ENCODE measurements around the gene P2RY12. TPM values are rescaled to one million over a fixed set of nuclear protein-coding genes. Genes with fewer than 3 reads are reported as not detected.

Gene P2RY12
- polyA plus RNA-seq, 3 donors: 0.56 to 1.1 (median 0.70) TPM

Other genes starting within 250 kb of the P2RY12 start
- gene GPR171, start 181.5 kb downstream of the P2RY12 start, polyA plus RNA-seq (ENCODE audit: insufficient read length in 3 of 3): under 1 TPM; 0.22 to 0.50 (median 0.36) TPM
- gene P2RY14, start 106.2 kb downstream of the P2RY12 start, polyA plus RNA-seq (ENCODE audit: insufficient read length in 3 of 3): under 1 TPM; 0.39 to 0.85 (median 0.50) TPM
- not detected for gene GPR87, start 67.9 kb downstream of the P2RY12 start, polyA plus RNA-seq (ENCODE audit: insufficient read length in 3 of 3)
- 1 to 10 TPM in 2 of 3 donors, under 1 TPM in 1; 0.33 to 1.5 (median 1.5) TPM for gene P2RY13, start 55.2 kb downstream of the P2RY12 start, polyA plus RNA-seq (ENCODE audit: insufficient read length in 3 of 3)
- gene IGSF10, start 76.3 kb upstream of the P2RY12 start, polyA plus RNA-seq (ENCODE audit: insufficient read length in 3 of 3): 1 to 10 TPM; 1.7 to 3.6 (median 2.5) TPM

All from renal cortex interstitium (tissue), 3 donors.